Psoas muscle (tissue), 8 donors: ENCODE measurements around the gene WIPF3. TPM values are rescaled to one million over a fixed set of nuclear protein-coding genes. Genes with fewer than 3 reads are reported as not detected.

ENCODE experiments used
- ATAC-seq, 4 donors: fragments of 200-7000 bp; cut with Tn5 transposase; one replicate each; pipeline ENCODE4 v1.9.1; 2020; ENCODE audit warnings: moderate library complexity in 3 of 4, mild to moderate bottlenecking in 2 of 4
- DNase-seq, 2 donors: peaks; one replicate each; pipeline ENCODE4 v3.0.0-alpha.2; 2020
- H3K27ac ChIP-seq: fragments of 200-600 bp; one replicate; pipeline ENCODE4 v1.8.0; 2022
- H3K27me3 ChIP-seq, 3 donors: fragments of 200-600 bp in 1 of 3; one replicate each; pipeline versions ENCODE4 v1.6.1 to v1.8.0; 2013 to 2022; ENCODE audit warnings: low read length in 2 of 3, mild to moderate bottlenecking in 2 of 3, moderate library complexity in 1 of 3; ENCODE audit not compliant: insufficient read depth in 3 of 3
- H3K36me3 ChIP-seq, 2 donors: fragments of 200-600 bp in 1 of 2; one replicate each; pipeline versions ENCODE4 v1.6.1 to v1.8.0; 2013 to 2022; ENCODE audit warnings: low read depth in 1 of 2, mild to moderate bottlenecking in 1 of 2, moderate library complexity in 1 of 2; ENCODE audit not compliant: insufficient read depth in 1 of 2
- H3K4me1 ChIP-seq: fragments of 200-600 bp; one replicate; pipeline ENCODE4 v1.8.0; 2022
- H3K4me3 ChIP-seq: fragments of 200-600 bp; one replicate; pipeline ENCODE4 v1.8.0; 2022; ENCODE audit warnings: mild to moderate bottlenecking
- H3K9me3 ChIP-seq: fragments of 200-600 bp; one replicate; pipeline ENCODE4 v1.8.0; 2022
- WGBS, 3 donors: extraction: QIAGEN DNeasy Blood & Tissue Kit; methylation state at CpG; one replicate each; pipeline versions ENCODE4 v1.1.6 to v1.1.7; 2013; 5-methylcytosine and 5-hydroxymethylcytosine counted together
- intact Hi-C, 2 donors: fragments of 100-400 bp; cut with DNase I; formaldehyde crosslinking; loops; one replicate each; pipeline versions ENCODE4 v1.11.0 to v1.14.2; 2022
- polyA plus RNA-seq, 3 donors: library from polyadenylated mRNA; stranded (reverse); fragments of 200-250 nt; gene quantifications; one replicate each; pipeline ENCODE4 v1.2.3, GENCODE V29; 2013
- total RNA-seq, 4 donors: library from RNA; stranded (reverse); fragmentation: NEBNext Ultra II Directional in 2 of 4; extraction: Animal tissue kit (Norgen Biotek cat#: 25700) in 2 of 4; gene quantifications; one replicate each; pipeline versions ENCODE4 v1.2.1 to v1.2.4, GENCODE V29; 2021 to 2023
- TF ChIP-seq, protein P1 (sequence below): fragments of 200-600 bp; IDR thresholded peaks from one replicate; pipeline ENCODE4 v1.8.0; 2022; ENCODE audit warnings: antibody characterized with exemption
- donor health status: healthy with polysubstance abuse.
- donor health status: DM: no; HTN: no; CAD: no; lungs with moderate emphysema.
- donor health status: Bipolar disorder and iron deficiency.
- donor health status: healthy.
- donor health status: DM: yes; HTN: yes; CAD: no.
- donor health status: DM: no; HTN: no; CAD: no.
- donor health status: DM: no; HTN: no; CAD: no.
- donor health status: DM: yes; HTN: yes; CAD: no.

WIPF3 gene
- total and polyA plus RNA-seq, 7 donors, result 3.3 to 30.7 (median 18.5) TPM

DNA sequence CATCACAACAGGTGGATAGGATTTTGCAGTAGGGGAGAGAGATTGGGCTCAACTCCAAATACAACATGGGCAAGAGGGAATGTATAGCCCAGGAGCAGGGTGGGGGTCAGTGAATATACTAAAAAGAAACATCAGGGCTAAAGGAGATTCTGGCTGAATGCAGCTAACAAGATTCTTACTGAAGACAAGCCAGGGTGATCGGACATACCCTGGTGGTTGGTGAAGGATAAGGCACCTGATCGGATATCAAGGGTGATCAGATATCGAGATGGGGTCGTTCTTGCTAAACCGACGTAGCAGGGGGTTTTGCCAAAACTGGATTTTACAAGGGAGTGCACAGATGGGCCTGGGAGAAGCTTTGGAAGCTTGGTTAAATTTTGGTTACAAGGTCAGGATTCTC, 34.4 kb downstream of the WIPF3 start:
- peak overlapping the region; percentile 13 for H3K27ac ChIP-seq
- 32 to 45% (median 42%) methylated on average over 6 of the region's 6 CpGs for WGBS, 3 donors
- TF ChIP-seq, protein P1, sequence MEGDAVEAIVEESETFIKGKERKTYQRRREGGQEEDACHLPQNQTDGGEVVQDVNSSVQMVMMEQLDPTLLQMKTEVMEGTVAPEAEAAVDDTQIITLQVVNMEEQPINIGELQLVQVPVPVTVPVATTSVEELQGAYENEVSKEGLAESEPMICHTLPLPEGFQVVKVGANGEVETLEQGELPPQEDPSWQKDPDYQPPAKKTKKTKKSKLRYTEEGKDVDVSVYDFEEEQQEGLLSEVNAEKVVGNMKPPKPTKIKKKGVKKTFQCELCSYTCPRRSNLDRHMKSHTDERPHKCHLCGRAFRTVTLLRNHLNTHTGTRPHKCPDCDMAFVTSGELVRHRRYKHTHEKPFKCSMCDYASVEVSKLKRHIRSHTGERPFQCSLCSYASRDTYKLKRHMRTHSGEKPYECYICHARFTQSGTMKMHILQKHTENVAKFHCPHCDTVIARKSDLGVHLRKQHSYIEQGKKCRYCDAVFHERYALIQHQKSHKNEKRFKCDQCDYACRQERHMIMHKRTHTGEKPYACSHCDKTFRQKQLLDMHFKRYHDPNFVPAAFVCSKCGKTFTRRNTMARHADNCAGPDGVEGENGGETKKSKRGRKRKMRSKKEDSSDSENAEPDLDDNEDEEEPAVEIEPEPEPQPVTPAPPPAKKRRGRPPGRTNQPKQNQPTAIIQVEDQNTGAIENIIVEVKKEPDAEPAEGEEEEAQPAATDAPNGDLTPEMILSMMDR, result no peak

DNA sequence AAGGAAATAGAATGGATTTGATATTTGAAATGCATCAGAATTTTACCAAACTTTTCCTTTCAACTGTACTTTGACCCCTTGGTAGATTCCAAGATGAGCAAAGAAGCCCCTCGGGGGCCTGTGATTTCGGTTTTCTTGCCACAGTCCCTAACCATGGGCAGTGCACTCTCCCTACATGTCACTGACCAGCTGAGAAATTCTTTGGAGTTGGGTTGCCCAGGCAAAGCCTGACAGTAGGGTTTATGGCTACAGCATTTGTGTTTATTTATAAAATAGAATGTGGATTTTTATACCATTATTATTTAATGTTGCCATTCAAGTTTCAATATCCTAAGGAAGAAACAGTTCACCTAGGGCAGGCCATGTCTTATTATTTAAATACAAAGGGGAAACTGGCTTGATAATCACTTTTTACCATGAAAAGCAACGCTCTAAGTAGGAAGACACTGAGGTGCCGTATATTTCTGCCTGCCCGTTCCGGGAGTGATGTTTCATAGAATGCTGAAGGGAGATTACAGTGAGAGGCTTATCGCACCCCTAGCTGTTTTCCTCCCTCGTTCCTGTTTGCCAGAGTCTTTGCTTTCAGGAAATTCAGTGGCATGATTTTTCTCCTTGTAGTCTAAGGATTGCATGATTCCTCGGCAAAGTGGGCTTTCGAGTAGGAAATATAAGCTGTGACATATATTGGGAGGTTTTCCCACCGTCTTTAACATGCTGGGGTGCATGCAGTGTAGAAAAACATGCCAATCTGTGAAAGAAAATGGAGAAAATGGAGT, 35.8 kb downstream of the WIPF3 start:
- Histone ChIP-seq H3K27me3 (no peaks in the 10 kb centered on the region), H3K4me1 (peaks cover 37% of the 10 kb centered on the region), H3K4me3 (no peak overlapping the region), H3K9me3 (no peaks in the 10 kb centered on the region), H3K27ac (no peak overlapping the region), H3K36me3 (peaks cover 0 to 5% of the 10 kb centered on the region in 2 donors)
- DNase-seq (no peak), ATAC-seq (peak in 1 of 4 donors; percentile 44)
- WGBS, 3 donors, result 62 to 72% (median 63%) methylated on average over 11 of the region's 11 CpGs
- TF ChIP-seq, protein P1, result no peak
- intact Hi-C loops, result no loop called here

More for the DNA sequence above, 34.4 kb downstream of the WIPF3 start:
- Histone ChIP-seq H3K4me1 (peaks cover 42% of the 10 kb centered on the region), H3K4me3 (no peak overlapping the region), H3K27me3 (no peaks in the 10 kb centered on the region), H3K36me3 (peaks cover 0 to 19% of the 10 kb centered on the region in 2 donors), H3K9me3 (no peaks in the 10 kb centered on the region)
- intact Hi-C loops, result no loop called here
- DNase-seq (no peak), ATAC-seq (no peak)

DNA sequence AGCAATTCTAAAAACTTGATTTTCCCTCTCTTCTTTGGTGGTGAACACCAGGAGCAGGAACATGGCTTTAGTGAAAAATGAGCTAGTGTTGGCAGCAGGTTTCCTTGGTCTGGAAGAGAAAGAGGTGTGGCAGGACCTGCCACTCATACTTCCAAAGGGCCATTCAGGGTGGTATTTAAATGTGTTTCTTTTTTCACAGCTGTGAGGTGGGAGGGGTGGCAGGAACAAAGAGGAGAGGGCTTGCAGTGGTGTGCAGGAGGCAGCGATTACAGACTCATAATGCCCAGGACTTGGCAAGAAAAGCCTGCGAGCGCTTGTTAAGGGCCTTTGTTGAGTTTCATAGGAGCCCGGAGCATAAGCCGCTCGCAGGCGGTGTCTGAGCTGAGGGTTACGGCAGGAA, 36.8 kb downstream of the WIPF3 start:
- H3K27ac ChIP-seq, result no peak overlapping the region
- no peaks in the 10 kb centered on the region for H3K36me3 ChIP-seq
- no peak overlapping the region for H3K4me3 ChIP-seq
- WGBS, 3 donors, result 52 to 55% (median 54%) methylated on average over 8 of the region's 8 CpGs
- ATAC-seq, result peak in 1 of 4 donors; percentile 9
- peaks cover 37% of the 10 kb centered on the region for H3K4me1 ChIP-seq
- no peak for DNase-seq
- no peaks in the 10 kb centered on the region for H3K27me3 ChIP-seq
- TF ChIP-seq, protein P1, result no peak
- intact Hi-C loops, result no loop called here
- H3K9me3 ChIP-seq, result no peaks in the 10 kb centered on the region

DNA sequence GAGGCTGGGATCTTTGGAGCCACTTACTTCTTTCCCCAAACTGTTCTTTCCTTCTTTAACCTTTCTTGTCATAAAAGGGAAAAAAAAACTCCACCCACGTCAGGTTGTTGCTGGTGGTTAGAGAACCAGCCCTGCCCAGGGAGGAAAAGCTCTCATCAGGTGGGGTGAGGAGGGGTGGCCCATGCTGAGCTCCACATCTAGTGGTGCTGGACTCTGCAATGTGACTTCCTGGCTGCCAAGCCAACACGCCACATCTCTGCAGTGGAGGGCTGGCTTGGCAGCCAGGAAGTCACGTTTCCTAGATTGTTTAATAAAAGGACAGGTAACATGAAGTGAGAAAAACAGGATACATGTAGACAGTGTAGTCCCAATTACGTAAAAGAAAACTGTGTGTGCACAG, 37.4 kb downstream of the WIPF3 start:
- DNase-seq (no peak), ATAC-seq (peak in 1 of 4 donors; percentile 27)
- Histone ChIP-seq H3K9me3 (no peaks in the 10 kb centered on the region), H3K27me3 (no peaks in the 10 kb centered on the region), H3K4me3 (no peak overlapping the region), H3K27ac (peak overlapping the region; percentile 27), H3K36me3 (no peaks in the 10 kb centered on the region), H3K4me1 (peaks cover 37% of the 10 kb centered on the region)
- TF ChIP-seq, protein P1, result no peak
- 47 to 55% (median 53%) methylated on average over 4 of the region's 4 CpGs for WGBS, 3 donors
- intact Hi-C loops, result no loop called here
